Progenitor cell of endocrine pancreas (in vitro differentiated cells): ENCODE measurements around the gene TRPM1. TPM values are rescaled to one million over a fixed set of nuclear protein-coding genes. Genes with fewer than 3 reads are reported as not detected.

Experiments used
- DNase-seq: peaks from one replicate; pipeline ENCODE4 v3.0.0; 2021; ENCODE audit warnings: low spot score; ENCODE audit not compliant: unreplicated experiment
- H3K27ac Mint-ChIP-seq: 2 replicates; pipeline ENCODE4 v1.8.0; 2021; ENCODE audit warnings: mild to moderate bottlenecking, moderate library complexity, mixed read lengths
- H3K27me3 Mint-ChIP-seq: 2 replicates; pipeline ENCODE4 v1.8.0; 2021; ENCODE audit warnings: mixed read lengths
- H3K36me3 Mint-ChIP-seq: 2 replicates; pipeline ENCODE4 v1.8.0; 2022; ENCODE audit warnings: mixed read lengths; ENCODE audit not compliant: insufficient read depth
- H3K4me1 Mint-ChIP-seq: 2 replicates; pipeline ENCODE4 v1.8.0; 2021; ENCODE audit warnings: low read depth, mixed read lengths
- H3K4me3 Mint-ChIP-seq: 2 replicates; pipeline ENCODE4 v1.8.0; 2021; ENCODE audit warnings: low read depth, mild to moderate bottlenecking, moderate library complexity, mixed read lengths
- H3K9me3 Mint-ChIP-seq: 2 replicates; pipeline ENCODE4 v1.8.0; 2021; ENCODE audit warnings: low read depth, mixed read lengths
- total RNA-seq: library from RNA; stranded (reverse); gene quantifications from 2 replicates; pipeline ENCODE4 v1.2.1, GENCODE V29; 2021
- TF ChIP-seq, protein P1 (sequence below): fragments of 200-600 bp; sonication (generic); IDR thresholded peaks from one replicate; pipeline ENCODE4 v1.5.0; 2021; ENCODE audit warnings: antibody characterized with exemption, mild to moderate bottlenecking; ENCODE audit not compliant: unreplicated experiment

The TRPM1 gene
- total RNA-seq, 1 donor from 2014 or later, result not detected

- Mint-ChIP-seq H3K4me1 (peaks cover 1% of the 10 kb centered on the region), H3K27me3 (no peaks in the 10 kb centered on the region), H3K27ac (no peak overlapping the region), H3K9me3 (no peaks in the 10 kb centered on the region), H3K4me3 (no peak overlapping the region), H3K36me3 (peaks cover 10% of the 10 kb centered on the region)
- DNase-seq, result no peak
- TF ChIP-seq, protein P1, sequence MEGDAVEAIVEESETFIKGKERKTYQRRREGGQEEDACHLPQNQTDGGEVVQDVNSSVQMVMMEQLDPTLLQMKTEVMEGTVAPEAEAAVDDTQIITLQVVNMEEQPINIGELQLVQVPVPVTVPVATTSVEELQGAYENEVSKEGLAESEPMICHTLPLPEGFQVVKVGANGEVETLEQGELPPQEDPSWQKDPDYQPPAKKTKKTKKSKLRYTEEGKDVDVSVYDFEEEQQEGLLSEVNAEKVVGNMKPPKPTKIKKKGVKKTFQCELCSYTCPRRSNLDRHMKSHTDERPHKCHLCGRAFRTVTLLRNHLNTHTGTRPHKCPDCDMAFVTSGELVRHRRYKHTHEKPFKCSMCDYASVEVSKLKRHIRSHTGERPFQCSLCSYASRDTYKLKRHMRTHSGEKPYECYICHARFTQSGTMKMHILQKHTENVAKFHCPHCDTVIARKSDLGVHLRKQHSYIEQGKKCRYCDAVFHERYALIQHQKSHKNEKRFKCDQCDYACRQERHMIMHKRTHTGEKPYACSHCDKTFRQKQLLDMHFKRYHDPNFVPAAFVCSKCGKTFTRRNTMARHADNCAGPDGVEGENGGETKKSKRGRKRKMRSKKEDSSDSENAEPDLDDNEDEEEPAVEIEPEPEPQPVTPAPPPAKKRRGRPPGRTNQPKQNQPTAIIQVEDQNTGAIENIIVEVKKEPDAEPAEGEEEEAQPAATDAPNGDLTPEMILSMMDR, result no peak
These were observed 137.8 kb downstream of the TRPM1 start for GRCh38 chr15:30963681-30964080.

DNA sequence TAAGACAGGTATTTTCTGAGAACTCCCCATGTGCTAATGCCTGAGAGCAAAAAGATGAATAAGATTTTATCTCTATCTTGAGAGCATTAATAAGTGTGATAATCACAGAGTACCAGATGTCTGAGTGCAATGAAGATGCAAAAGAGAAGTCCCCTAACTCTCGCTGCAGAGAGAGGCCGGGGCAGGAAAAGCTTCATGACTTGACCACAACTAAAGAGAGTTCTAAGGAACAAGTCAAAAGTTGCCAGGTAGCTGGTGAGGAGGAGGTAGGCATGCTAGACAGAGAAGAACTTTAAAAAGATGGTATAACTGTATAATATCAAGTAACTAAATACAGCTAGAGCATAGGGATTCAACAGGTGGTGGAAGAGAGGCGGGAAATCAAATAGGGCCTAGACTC is 138.9 kb downstream of the TRPM1 start:
- Mint-ChIP-seq H3K36me3 (peaks cover 16% of the 10 kb centered on the region), H3K27ac (peak overlapping the region; percentile 22), H3K27me3 (no peaks in the 10 kb centered on the region), H3K4me1 (peaks cover 1% of the 10 kb centered on the region), H3K4me3 (no peak overlapping the region), H3K9me3 (no peaks in the 10 kb centered on the region)
- TF ChIP-seq, protein P1, result no peak
- DNase-seq, result no peak

GRCh38 chr15:30962079-30962478 is 139.4 kb downstream of the TRPM1 start:
- Mint-ChIP-seq H3K4me3 (no peak overlapping the region), H3K9me3 (no peaks in the 10 kb centered on the region), H3K4me1 (peaks cover 1% of the 10 kb centered on the region), H3K27ac (peak overlapping the region; percentile 38), H3K36me3 (peaks cover 21% of the 10 kb centered on the region), H3K27me3 (no peaks in the 10 kb centered on the region)
- no peak for DNase-seq
- TF ChIP-seq, protein P1, result no peak

- DNase-seq, result no peak
- TF ChIP-seq, protein P1, result no peak
- Mint-ChIP-seq H3K4me3 (no peak overlapping the region), H3K9me3 (no peaks in the 10 kb centered on the region), H3K27ac (no peak overlapping the region), H3K36me3 (peaks cover 34% of the 10 kb centered on the region), H3K27me3 (no peaks in the 10 kb centered on the region), H3K4me1 (peaks cover 1% of the 10 kb centered on the region)
These were observed 143.3 kb downstream of the TRPM1 start for GRCh38 chr15:30958219-30958618.

DNA sequence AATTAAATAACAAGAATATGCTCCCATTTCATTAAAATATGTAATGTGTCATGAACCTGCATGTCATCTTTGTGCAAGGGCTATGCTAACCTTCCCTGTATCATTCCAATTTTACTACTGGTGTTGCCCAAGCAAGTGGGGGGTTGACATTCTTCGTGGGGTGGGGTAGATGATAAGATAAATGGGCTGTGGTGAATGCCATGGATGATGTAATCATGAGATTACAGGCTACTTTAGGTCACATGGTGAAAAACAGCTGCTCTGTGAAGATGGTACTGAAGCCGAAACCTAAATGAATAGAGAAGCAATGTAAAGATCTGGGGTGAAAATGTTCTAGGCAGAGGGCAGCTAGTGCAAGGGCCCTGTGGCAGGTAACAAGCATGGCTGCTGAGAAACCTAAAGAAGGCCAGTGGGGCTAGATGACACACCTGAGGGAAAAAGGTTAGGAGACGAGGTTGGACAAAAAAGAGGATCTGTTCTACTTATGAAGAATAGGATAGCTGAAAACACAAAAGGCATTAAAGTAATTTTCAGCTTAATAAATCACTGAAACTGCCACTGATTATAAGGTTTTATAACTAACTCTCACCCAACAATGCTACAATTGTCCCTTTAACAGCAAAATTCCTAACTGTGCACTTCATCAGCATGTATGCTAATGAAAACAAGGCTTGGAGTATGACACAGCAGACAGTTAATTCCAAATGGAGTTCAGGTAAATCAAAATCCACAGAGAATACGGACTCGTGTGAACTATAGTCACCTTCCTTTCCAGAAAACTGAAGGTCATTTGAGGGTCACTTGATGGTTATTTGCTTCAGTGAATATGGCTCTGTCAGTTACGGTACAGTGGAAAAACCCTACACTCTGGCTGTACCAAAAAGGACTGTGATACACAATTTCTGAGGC is 145.1 kb downstream of the TRPM1 start:
- Mint-ChIP-seq H3K4me3 (no peak overlapping the region), H3K9me3 (no peaks in the 10 kb centered on the region), H3K4me1 (peaks cover 1% of the 10 kb centered on the region), H3K27ac (no peak overlapping the region), H3K27me3 (no peaks in the 10 kb centered on the region), H3K36me3 (peaks cover 45% of the 10 kb centered on the region)
- DNase-seq, result no peak
- TF ChIP-seq, protein P1, result no peak
